HEK293T (cell line): ENCODE results near the gene VAX1.

ENCODE experiments used
- BHLHE40 ChIP-seq: fragments of 450-650 bp; IDR thresholded peaks from 2 replicates; pipeline ENCODE4 v1.6.1; 2016; ENCODE audit warnings: mild to moderate bottlenecking, moderate library complexity, borderline replicate concordance
- FOXM1 ChIP-seq: fragments of 450-650 bp; IDR thresholded peaks from 2 replicates; pipeline ENCODE4 v1.6.1; 2017; ENCODE audit warnings: mild to moderate bottlenecking, borderline replicate concordance
- SP1 ChIP-seq: fragments of 450-650 bp; IDR thresholded peaks from 2 replicates; pipeline ENCODE4 v1.6.1; 2017

GRCh38 chr10:117168729-117169128 is 30.7 kb upstream of the VAX1 start:
- TF ChIP-seq FOXM1 (no peak), BHLHE40 (no peak), SP1 (no peak)
